ENCODE results near the gene CDCA7.

DNA sequence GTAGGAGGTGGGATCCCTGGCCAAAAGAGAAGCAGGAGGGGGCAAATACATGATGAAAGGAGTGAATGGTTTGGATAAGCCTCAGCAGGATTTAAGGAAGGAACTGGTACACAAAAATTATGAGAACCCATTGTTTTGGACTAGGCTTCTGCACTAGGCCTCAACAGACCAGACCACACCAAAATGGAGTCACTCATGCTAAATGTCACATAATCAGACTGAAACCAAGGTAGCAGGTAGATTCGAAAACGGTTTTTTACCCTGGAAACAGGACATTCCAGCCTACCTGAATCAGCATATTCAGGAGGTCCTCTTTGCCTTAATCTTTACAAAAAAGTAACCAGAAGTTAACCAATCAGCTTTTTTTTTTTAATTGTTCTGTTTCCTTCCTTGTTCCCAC, 49.4 kb upstream of the CDCA7 start:
- no peak for TF ChIP-seq EZH2phosphoT487 (IDR thresholded peaks at IDR 0.05; ENCODE audit: borderline replicate concordance, low read length)
- no peak for TF ChIP-seq CTCF (conservative IDR thresholded peaks at IDR 0.05; ENCODE audit: low read depth, low read length)

Data from PC-3 (cell line).